Caki2 (cell line): ENCODE measurements around the gene NT5M. TPM values are rescaled to one million over a fixed set of nuclear protein-coding genes. Genes with fewer than 3 reads are reported as not detected.

Source experiments
- DNase-seq: peaks from one replicate; pipeline ENCODE4 v3.0.0-alpha.2; 2015; ENCODE audit warnings: low read depth
- in situ Hi-C: cut with HindIII; loops from 2 replicates; pipeline ENCODE4 v1.10.0; 2016; ENCODE audit warnings: low sequenced_read_pairs, low pct_unique_long_range_greater_than_20kb, mixed read lengths
- total RNA-seq: library from RNA; depleted of rRNA; stranded (reverse); fragments of >200 nt; shearing (Covaris generic); gene quantifications from 2 replicates; pipeline ENCODE4 v1.2.3, GENCODE V29; 2014; ENCODE audit warnings: low replicate concordance

NT5M gene
- total RNA-seq, 1 experiment from 2014 or later, result 13.2 TPM

- in situ Hi-C loops, result no loop called here
- no peak for DNase-seq
These were observed 59.4 kb downstream of the NT5M start for GRCh38 chr17:17362540-17362930.

- no peak for DNase-seq
- in situ Hi-C loops, result no loop called here
These were observed 60.6 kb downstream of the NT5M start for GRCh38 chr17:17363638-17364337.

GRCh38 chr17:17364338-17364667, 61.1 kb downstream of the NT5M start:
- no peak for DNase-seq
- in situ Hi-C loops, result no loop called here

GRCh38 chr17:17365476-17366110, 62.4 kb downstream of the NT5M start:
- no peak for DNase-seq
- in situ Hi-C loops, result no loop called here

GRCh38 chr17:17366235-17366634, 63.1 kb downstream of the NT5M start:
- no peak for DNase-seq
- in situ Hi-C loops, result no loop called here

- in situ Hi-C loops, result no loop called here
These were observed 64.0 kb downstream of the NT5M start for GRCh38 chr17:17366941-17367875.

GRCh38 chr17:17367931-17368330, 64.8 kb downstream of the NT5M start:
- in situ Hi-C loops, result no loop called here

More at GRCh38 chr17:17366941-17367875, 64.0 kb downstream of the NT5M start:
- DNase-seq, result no peak

GRCh38 chr17:17370711-17371110, 67.5 kb downstream of the NT5M start:
- DNase-seq, result no peak
- in situ Hi-C loops, result loop anchor here (10.0 kb wide), 1 partner anchor 94 kb away; no protein-coding TSS in a partner anchor

More at GRCh38 chr17:17367931-17368330, 64.8 kb downstream of the NT5M start:
- no peak for DNase-seq

GRCh38 chr17:17372856-17373520, 69.8 kb downstream of the NT5M start:
- no peak for DNase-seq
- in situ Hi-C loops, result loop anchor here (10.0 kb wide), 1 partner anchor 92 kb away; no protein-coding TSS in a partner anchor

GRCh38 chr17:17375841-17376240, 72.7 kb downstream of the NT5M start:
- DNase-seq, result no peak
- in situ Hi-C loops, result loop anchor here (10.0 kb wide), 1 partner anchor 89 kb away; no protein-coding TSS in a partner anchor

GRCh38 chr17:17376362-17376761, 73.2 kb downstream of the NT5M start:
- in situ Hi-C loops, result loop anchor here (10.0 kb wide), 1 partner anchor 88 kb away; no protein-coding TSS in a partner anchor
- no peak for DNase-seq

- no peak for DNase-seq
These were observed 74.1 kb downstream of the NT5M start for GRCh38 chr17:17377071-17377967.

GRCh38 chr17:17379197-17379991, 76.2 kb downstream of the NT5M start:
- no peak for DNase-seq
- in situ Hi-C loops, result loop anchor here (10.0 kb wide), 1 partner anchor 85 kb away; no protein-coding TSS in a partner anchor

More at GRCh38 chr17:17377071-17377967, 74.1 kb downstream of the NT5M start:
- in situ Hi-C loops, result loop anchor here (10.0 kb wide), 1 partner anchor 87 kb away; no protein-coding TSS in a partner anchor

GRCh38 chr17:17380145-17380925, 77.2 kb downstream of the NT5M start:
- in situ Hi-C loops, result no loop called here
- no peak for DNase-seq

GRCh38 chr17:17381446-17382064, 78.4 kb downstream of the NT5M start:
- in situ Hi-C loops, result no loop called here
- DNase-seq, result no peak
